IMR-90 (cell line): ENCODE measurements around the gene GOLGA6L2. TPM values are rescaled to one million over a fixed set of nuclear protein-coding genes. Genes with fewer than 3 reads are reported as not detected.

ENCODE experiments used
- ATAC-seq: fragments of 200-7000 bp; cut with Tn5 transposase; 2 replicates; pipeline ENCODE4 v1.9.1; 2020; ENCODE audit warnings: low read depth, mild to moderate bottlenecking, moderate library complexity
- BruUV-seq: library from RNA; stranded (reverse); fragments of 400-500 nt; replicated peaks from 2 replicates; lab custom pipeline; 2021; lab: Mats Ljungman, UMichigan
- CTCF ChIA-PET: fragments of 300-600 bp; formaldehyde crosslinking; extraction: SDS; loops from one replicate; lab custom pipeline; 2021; ENCODE audit warnings: antibody characterized with exemption; lab: Yijun Ruan, JAX
- POLR2A ChIA-PET: fragments of 300-600 bp; sonication (Branson Sonifier 250); formaldehyde crosslinking; loops from one replicate; lab custom pipeline; 2022; ENCODE audit warnings: antibody characterized with exemption; ENCODE audit not compliant: unreplicated experiment; lab: Charles Lee
- DNase-seq: peaks from one replicate; pipeline ENCODE4 v3.0.0; 2013
- H2AFZ ChIP-seq: replicated peaks from 2 replicates; pipeline ENCODE3; 2013; ENCODE audit warnings: low read length, mild to moderate bottlenecking; ENCODE audit not compliant: poor library complexity
- H2AK5ac ChIP-seq: 2 replicates; pipeline ENCODE4 v1.6.1; 2013; ENCODE audit warnings: low read depth, low read length, inconsistent platforms
- H2AK9ac ChIP-seq: replicated peaks from 2 replicates; pipeline ENCODE3; 2013; ENCODE audit warnings: mild to moderate bottlenecking, low read depth, low read length, moderate library complexity; ENCODE audit not compliant: poor library complexity
- H2BK120ac ChIP-seq: 2 replicates; pipeline ENCODE4 v1.6.1; 2013; ENCODE audit warnings: low read depth, low read length, inconsistent platforms
- H2BK15ac ChIP-seq: 3 replicates; pipeline ENCODE4 v1.6.1; 2013; ENCODE audit warnings: low read depth, low read length, inconsistent platforms
- H2BK20ac ChIP-seq: 2 replicates; pipeline ENCODE4 v1.6.1; 2013; ENCODE audit warnings: low read depth, mild to moderate bottlenecking, inconsistent platforms, low read length, moderate library complexity
- H2BK5ac ChIP-seq: 2 replicates; pipeline ENCODE4 v1.6.1; 2013; ENCODE audit warnings: mild to moderate bottlenecking, low read depth, low read length, inconsistent platforms; ENCODE audit not compliant: poor library complexity, severe bottlenecking
- H3K14ac ChIP-seq: replicated peaks from 2 replicates; pipeline ENCODE4 v1.6.1; 2013; ENCODE audit warnings: low read depth, low read length, inconsistent platforms
- H3K18ac ChIP-seq: 2 replicates; pipeline ENCODE4 v1.6.1; 2013; ENCODE audit warnings: low read depth, low read length, control low read depth
- H3K23ac ChIP-seq: 2 replicates; pipeline ENCODE4 v1.6.1; 2013; ENCODE audit warnings: low read depth, low read length, inconsistent platforms
- H3K27ac ChIP-seq: 2 replicates; pipeline ENCODE4 v1.5.1; 2013; ENCODE audit warnings: mild to moderate bottlenecking, control low read depth, low read length; ENCODE audit not compliant: insufficient read depth
- H3K27me3 ChIP-seq: 2 replicates; pipeline ENCODE4 v1.6.1; 2013; ENCODE audit warnings: low read length; ENCODE audit not compliant: control insufficient read depth, insufficient read depth
- H3K36me3 ChIP-seq: 2 replicates; pipeline ENCODE4 v1.6.1; 2013; ENCODE audit warnings: low read length, mixed read lengths; ENCODE audit not compliant: control insufficient read depth, insufficient read depth
- H3K4ac ChIP-seq: 2 replicates; pipeline ENCODE4 v1.6.1; 2013; ENCODE audit warnings: low read depth, low read length, inconsistent platforms
- H3K4me1 ChIP-seq: 2 replicates; pipeline ENCODE4 v1.6.1; 2013; ENCODE audit warnings: low read length, mixed read lengths; ENCODE audit not compliant: control insufficient read depth, insufficient read depth
- H3K4me2 ChIP-seq: 2 replicates; pipeline ENCODE4 v1.6.1; 2013; ENCODE audit warnings: low read depth, mild to moderate bottlenecking, control low read depth, low read length, moderate library complexity
- H3K4me3 ChIP-seq: 2 replicates; pipeline ENCODE4 v1.5.1; 2013; ENCODE audit warnings: low read depth, mild to moderate bottlenecking, control low read depth, low read length, moderate library complexity; ENCODE audit not compliant: insufficient read depth
- H3K56ac ChIP-seq: 2 replicates; pipeline ENCODE4 v1.6.1; 2013; ENCODE audit warnings: low read length, inconsistent platforms; ENCODE audit not compliant: insufficient read depth; ENCODE audit errors: extremely low read depth
- H3K79me1 ChIP-seq, 2 experiments: 2 replicates each; pipeline ENCODE4 v1.6.1; 2013; ENCODE audit warnings: low read length in 2 of 2, inconsistent platforms in 1 of 2, low read depth in 1 of 2
- H3K9ac ChIP-seq: 2 replicates; pipeline ENCODE4 v1.6.1; 2013; ENCODE audit warnings: low read depth, low read length, control low read depth
- H3K9me1 ChIP-seq: 2 replicates; pipeline ENCODE4 v1.6.1; 2013; ENCODE audit warnings: low read length, inconsistent platforms; ENCODE audit not compliant: insufficient read depth
- H3K9me3 ChIP-seq: 2 replicates; pipeline ENCODE4 v1.6.1; 2013; ENCODE audit warnings: low read length; ENCODE audit not compliant: control insufficient read depth, insufficient read depth
- H4K20me1 ChIP-seq: 2 replicates; pipeline ENCODE4 v1.6.1; 2013; ENCODE audit warnings: low read length, inconsistent platforms; ENCODE audit not compliant: insufficient read depth
- H4K5ac ChIP-seq: 2 replicates; pipeline ENCODE4 v1.6.1; 2013; ENCODE audit warnings: mild to moderate bottlenecking, low read depth, low read length, control low read depth
- H4K8ac ChIP-seq, 2 experiments: 2 replicates each; pipeline ENCODE4 v1.6.1; 2013; ENCODE audit warnings: low read depth in 2 of 2, low read length in 2 of 2, control low read depth in 1 of 2, inconsistent platforms in 1 of 2
- H4K91ac ChIP-seq: 2 replicates; pipeline ENCODE4 v1.6.1; 2013; ENCODE audit warnings: low read depth, low read length, inconsistent platforms; ENCODE audit not compliant: insufficient read depth
- BHLHE40 ChIP-seq: fragments of 150-350 bp; IDR thresholded peaks from 2 replicates; pipeline ENCODE4 v1.6.1; 2016; ENCODE audit warnings: mild to moderate bottlenecking, low read depth, low read length
- CEBPB ChIP-seq: IDR thresholded peaks from 2 replicates; pipeline ENCODE4 v1.6.1; 2012; ENCODE audit warnings: low read depth, low read length, improper control_type of control experiment
- CHD1 ChIP-seq: IDR thresholded peaks from 2 replicates; pipeline ENCODE4 v1.6.1; 2012; ENCODE audit warnings: low read depth, low read length, improper control_type of control experiment
- CTCF ChIP-seq: conservative IDR thresholded peaks from 2 replicates; pipeline ENCODE4 v1.5.1; 2012; ENCODE audit warnings: mild to moderate bottlenecking, low read depth, low read length, improper control_type of control experiment
- ELK1 ChIP-seq: fragments of 150-350 bp; IDR thresholded peaks from 2 replicates; pipeline ENCODE4 v1.6.1; 2016; ENCODE audit warnings: low read depth, mild to moderate bottlenecking, low read length, moderate library complexity, borderline replicate concordance
- FOS ChIP-seq: fragments of 150-350 bp; IDR thresholded peaks from 2 replicates; pipeline ENCODE4 v1.6.1; 2016; ENCODE audit warnings: low read depth, low read length
- MAFK ChIP-seq: IDR thresholded peaks from 2 replicates; pipeline ENCODE4 v1.6.1; 2012; ENCODE audit warnings: low read depth, low read length, improper control_type of control experiment
- MAZ ChIP-seq: IDR thresholded peaks from 2 replicates; pipeline ENCODE4 v1.6.1; 2012; ENCODE audit warnings: low read depth, mild to moderate bottlenecking, low read length, improper control_type of control experiment, moderate library complexity, borderline replicate concordance
- MXI1 ChIP-seq: IDR thresholded peaks from 2 replicates; pipeline ENCODE4 v1.6.1; 2012; ENCODE audit warnings: low read depth, mild to moderate bottlenecking, low read length, moderate library complexity, borderline replicate concordance
- NFE2L2 ChIP-seq: fragments of 150-350 bp; IDR thresholded peaks from 2 replicates; pipeline ENCODE4 v1.6.1; 2016; ENCODE audit warnings: low read depth, mild to moderate bottlenecking, low read length
- POLR2A ChIP-seq: IDR thresholded peaks from 2 replicates; pipeline ENCODE4 v1.6.1; 2012; ENCODE audit warnings: mild to moderate bottlenecking, low read depth, low read length
- RAD21 ChIP-seq: IDR thresholded peaks from 2 replicates; pipeline ENCODE4 v1.6.1; 2012; ENCODE audit warnings: low read length, improper control_type of control experiment
- RCOR1 ChIP-seq: IDR thresholded peaks from 2 replicates; pipeline ENCODE4 v1.6.1; 2012; ENCODE audit warnings: mild to moderate bottlenecking, low read length, improper control_type of control experiment; ENCODE audit not compliant: insufficient replicate concordance
- RFX5 ChIP-seq: IDR thresholded peaks from 2 replicates; pipeline ENCODE4 v1.8.0; 2012; ENCODE audit warnings: low read depth, mild to moderate bottlenecking, low read length, moderate library complexity
- SMC3 ChIP-seq: fragments of 150-350 bp; IDR thresholded peaks from 2 replicates; pipeline ENCODE4 v1.6.1; 2016; ENCODE audit warnings: low read depth, mild to moderate bottlenecking, antibody characterized with exemption, low read length, moderate library complexity
- USF2 ChIP-seq: fragments of 150-350 bp; IDR thresholded peaks from 2 replicates; pipeline ENCODE4 v1.6.1; 2017; ENCODE audit warnings: mild to moderate bottlenecking, antibody characterized with exemption, low read length, low read depth
- WGBS, 2 experiments: methylation state at CpG; one replicate each; pipeline versions ENCODE4 v1.1.5 to v1.1.7; 2013; ENCODE audit warnings: missing lambda C conversion rate in 2 of 2; ENCODE audit not compliant: insufficient read length in 1 of 2; ENCODE audit errors: extremely low coverage in 2 of 2; 5-methylcytosine and 5-hydroxymethylcytosine counted together
- dilution Hi-C: fragments of 300-500 bp; cut with HindIII; formaldehyde crosslinking; loops from one replicate; pipeline ENCODE4 v1.14.3; 2018; ENCODE audit warnings: low sequenced_read_pairs; ENCODE audit not compliant: unreplicated experiment
- in situ Hi-C: fragments of 300-500 bp; cut with MboI; formaldehyde crosslinking; loops from 3 replicates; pipeline ENCODE4 v1.14.3; 2019; ENCODE audit warnings: low sequenced_read_pairs, inconsistent platforms, mixed read lengths
- intact Hi-C: fragments of 100-400 bp; cut with micrococcal nuclease; formaldehyde crosslinking; loops from 2 replicates; pipeline ENCODE4 v1.10.0; 2022
- polyA plus RNA-seq, 3 experiments: library from polyadenylated mRNA; depleted of rRNA; stranded (reverse); fragments of >200 nt; gene quantifications; 2 replicates each; pipeline ENCODE4 v1.2.3, GENCODE V29; 2012; ENCODE audit warnings: low replicate concordance in 1 of 3
- total RNA-seq: library from RNA; depleted of rRNA; stranded (reverse); fragments of >200 nt; gene quantifications from 2 replicates; pipeline ENCODE4 v1.2.3, GENCODE V29; 2012

The GOLGA6L2 gene
- total and polyA plus RNA-seq, 2 of the 4 experiments (the other 2 are of a cell fraction): not detected

GRCh38 chr15:23482764-23483489 lies 35.9 kb upstream of the GOLGA6L2 start:
- Histone ChIP-seq H3K23ac (no peak overlapping the region), H3K79me1 (no peaks in the 10 kb centered on the region), H2BK15ac (no peak overlapping the region), H3K36me3 (no peaks in the 10 kb centered on the region), H2BK20ac (no peak overlapping the region), H2AFZ (no peak overlapping the region), H2BK5ac (no peak overlapping the region), H3K9me1 (no peaks in the 10 kb centered on the region), H3K9me3 (0 out of 2 replicates have a peak, but pooled peaks cover under 1% of the 10 kb centered on the region), H4K5ac (no peak overlapping the region), H2AK5ac (no peak overlapping the region), H3K4me3 (no peak overlapping the region), H3K27me3 (no peaks in the 10 kb centered on the region), H3K9ac (no peak overlapping the region), H2AK9ac (no peak overlapping the region), H4K91ac (no peak overlapping the region), H2BK120ac (no peak overlapping the region), H4K8ac (no peak overlapping the region), H3K4me1 (no peaks in the 10 kb centered on the region), H3K4me2 (no peak overlapping the region), H3K27ac (no peak overlapping the region), H3K18ac (no peak overlapping the region), H3K56ac (no peak overlapping the region), H4K20me1 (no peaks in the 10 kb centered on the region), H3K4ac (no peak overlapping the region), H3K14ac (no peak overlapping the region)
- in situ Hi-C loops (no loop called here), intact Hi-C loops (no loop called here), dilution Hi-C loops (no loop called here)
- ATAC-seq (no peak), DNase-seq (no peak)
- no TSS peak for BruUV-seq
- ChIA-PET POLR2A (no interaction called here), CTCF (no interaction called here)
- no peak for TF ChIP-seq BHLHE40
- TF ChIP-seq RCOR1: no peak
- TF ChIP-seq CTCF: no peak
- no peak for TF ChIP-seq SMC3
- TF ChIP-seq MXI1: no peak
- TF ChIP-seq CHD1: no peak
- TF ChIP-seq ELK1: no peak
- no peak for TF ChIP-seq CEBPB
- no peak for TF ChIP-seq MAFK
- no peak for TF ChIP-seq FOS
- TF ChIP-seq NFE2L2: no peak
- TF ChIP-seq USF2: no peak
- TF ChIP-seq RAD21: no peak
- no peak for TF ChIP-seq RFX5
- no peak for TF ChIP-seq POLR2A
- TF ChIP-seq MAZ: no peak
- WGBS, 2 experiments: no CpG with 5 or more reads among the region's 3 CpGs
